ENCODE data around the gene IL21.
A peak's percentile ranks its signal among the peaks of the same experiment; 100 is the strongest.
"Not testable (repeated sequence)": the region's sequence is repeated elsewhere in the genome, so short reads cannot be mapped to it uniquely, and the experiment has no call there.

Gene IL21

DNA sequence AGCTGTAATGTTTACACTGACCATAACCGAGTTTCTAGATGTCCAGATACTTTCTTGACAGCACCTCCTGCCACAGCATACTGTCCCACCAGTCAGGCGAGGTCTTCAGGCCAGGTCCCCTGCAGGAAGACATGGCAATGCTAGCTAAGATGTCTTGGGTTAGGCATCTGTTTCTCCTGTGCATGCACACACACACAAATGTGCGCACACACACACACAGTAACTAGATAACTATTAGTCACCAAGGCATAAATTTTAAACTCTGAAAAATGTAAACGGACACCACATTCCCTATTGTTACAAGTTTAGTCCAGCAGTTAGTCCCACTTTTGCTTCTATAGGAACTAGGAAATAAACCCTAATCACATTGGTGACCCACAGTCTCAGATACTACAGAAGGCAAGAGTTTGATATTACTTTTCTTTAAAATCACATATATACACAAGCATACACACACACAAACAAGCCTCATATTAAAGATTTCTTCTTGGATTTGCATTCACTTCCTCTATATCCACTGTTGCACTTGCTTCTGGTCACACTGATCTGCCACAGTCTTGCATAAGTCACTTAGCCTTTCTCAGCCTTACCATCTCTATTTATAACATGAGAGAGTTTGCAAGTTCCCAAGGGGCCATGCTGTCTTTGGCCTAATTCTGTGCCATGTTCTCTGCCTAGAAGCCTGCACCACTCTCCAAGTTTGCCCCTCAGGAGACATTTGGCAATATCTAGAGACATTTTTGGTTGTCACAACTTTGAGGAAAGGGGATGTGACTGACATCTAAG, 32.2 kb downstream of the IL21 start:
- TF ChIP-seq, protein P1, sequence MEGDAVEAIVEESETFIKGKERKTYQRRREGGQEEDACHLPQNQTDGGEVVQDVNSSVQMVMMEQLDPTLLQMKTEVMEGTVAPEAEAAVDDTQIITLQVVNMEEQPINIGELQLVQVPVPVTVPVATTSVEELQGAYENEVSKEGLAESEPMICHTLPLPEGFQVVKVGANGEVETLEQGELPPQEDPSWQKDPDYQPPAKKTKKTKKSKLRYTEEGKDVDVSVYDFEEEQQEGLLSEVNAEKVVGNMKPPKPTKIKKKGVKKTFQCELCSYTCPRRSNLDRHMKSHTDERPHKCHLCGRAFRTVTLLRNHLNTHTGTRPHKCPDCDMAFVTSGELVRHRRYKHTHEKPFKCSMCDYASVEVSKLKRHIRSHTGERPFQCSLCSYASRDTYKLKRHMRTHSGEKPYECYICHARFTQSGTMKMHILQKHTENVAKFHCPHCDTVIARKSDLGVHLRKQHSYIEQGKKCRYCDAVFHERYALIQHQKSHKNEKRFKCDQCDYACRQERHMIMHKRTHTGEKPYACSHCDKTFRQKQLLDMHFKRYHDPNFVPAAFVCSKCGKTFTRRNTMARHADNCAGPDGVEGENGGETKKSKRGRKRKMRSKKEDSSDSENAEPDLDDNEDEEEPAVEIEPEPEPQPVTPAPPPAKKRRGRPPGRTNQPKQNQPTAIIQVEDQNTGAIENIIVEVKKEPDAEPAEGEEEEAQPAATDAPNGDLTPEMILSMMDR (conservative IDR thresholded peaks at IDR 0.05; ENCODE audit: control insufficient read depth, insufficient read depth, low read depth, low read length) = no peak
- DNase-seq (ENCODE audit: low read depth) = peak; percentile 79
- H3K4me3 ChIP-seq (ENCODE audit: control insufficient read depth, low read depth, low read length) = no peak overlapping the region

DNA sequence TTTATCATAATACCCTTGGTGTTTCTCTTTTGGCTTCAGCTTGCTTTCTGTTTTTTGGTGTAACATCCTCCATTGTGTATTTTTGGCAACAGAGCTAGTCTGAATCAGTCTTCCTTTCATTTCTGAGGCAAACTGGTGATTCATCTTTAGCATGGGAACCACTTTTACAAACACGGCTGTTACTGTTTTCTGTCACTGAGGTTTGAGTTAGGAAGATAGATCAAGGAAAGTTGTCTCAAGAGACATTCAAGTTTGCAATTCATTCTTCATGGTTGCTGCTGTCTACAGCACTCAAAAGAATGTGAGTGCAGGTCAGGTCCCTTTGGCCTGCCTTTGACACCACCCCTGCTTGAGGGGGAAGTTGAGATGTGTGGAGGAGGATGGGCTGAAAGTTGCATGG, 36.3 kb downstream of the IL21 start:
- TF ChIP-seq, protein P1 (conservative IDR thresholded peaks at IDR 0.05; ENCODE audit: control insufficient read depth, insufficient read depth, low read depth, low read length) = no peak
- no peak overlapping the region for H3K4me3 ChIP-seq (ENCODE audit: control insufficient read depth, low read depth, low read length)
- peak; percentile 94 for DNase-seq (ENCODE audit: low read depth)

DNA sequence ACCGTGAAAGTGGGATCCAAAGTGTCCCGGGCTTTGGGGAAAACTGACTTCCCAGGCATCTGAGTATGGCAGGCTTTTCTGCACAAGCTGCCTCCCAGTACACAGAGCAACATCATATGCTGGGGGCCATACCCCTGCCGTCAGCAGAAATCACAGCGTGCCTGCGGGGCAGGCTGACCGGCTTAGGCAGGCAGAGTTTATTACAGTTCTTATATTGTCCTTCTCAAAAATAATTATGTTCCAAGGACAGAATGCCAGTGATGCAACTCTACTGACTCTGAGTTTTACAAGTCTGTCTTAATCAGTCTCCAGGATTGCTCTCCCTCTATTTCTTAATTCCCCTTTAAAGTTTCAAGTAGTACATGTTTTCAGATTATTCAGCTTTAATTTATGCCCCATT, 37.0 kb downstream of the IL21 start:
- TF ChIP-seq, protein P1 (conservative IDR thresholded peaks at IDR 0.05; ENCODE audit: control insufficient read depth, insufficient read depth, low read depth, low read length) = no peak
- H3K4me3 ChIP-seq (ENCODE audit: control insufficient read depth, low read depth, low read length) = no peak overlapping the region
- peak; percentile 72 for DNase-seq (ENCODE audit: low read depth)

DNA sequence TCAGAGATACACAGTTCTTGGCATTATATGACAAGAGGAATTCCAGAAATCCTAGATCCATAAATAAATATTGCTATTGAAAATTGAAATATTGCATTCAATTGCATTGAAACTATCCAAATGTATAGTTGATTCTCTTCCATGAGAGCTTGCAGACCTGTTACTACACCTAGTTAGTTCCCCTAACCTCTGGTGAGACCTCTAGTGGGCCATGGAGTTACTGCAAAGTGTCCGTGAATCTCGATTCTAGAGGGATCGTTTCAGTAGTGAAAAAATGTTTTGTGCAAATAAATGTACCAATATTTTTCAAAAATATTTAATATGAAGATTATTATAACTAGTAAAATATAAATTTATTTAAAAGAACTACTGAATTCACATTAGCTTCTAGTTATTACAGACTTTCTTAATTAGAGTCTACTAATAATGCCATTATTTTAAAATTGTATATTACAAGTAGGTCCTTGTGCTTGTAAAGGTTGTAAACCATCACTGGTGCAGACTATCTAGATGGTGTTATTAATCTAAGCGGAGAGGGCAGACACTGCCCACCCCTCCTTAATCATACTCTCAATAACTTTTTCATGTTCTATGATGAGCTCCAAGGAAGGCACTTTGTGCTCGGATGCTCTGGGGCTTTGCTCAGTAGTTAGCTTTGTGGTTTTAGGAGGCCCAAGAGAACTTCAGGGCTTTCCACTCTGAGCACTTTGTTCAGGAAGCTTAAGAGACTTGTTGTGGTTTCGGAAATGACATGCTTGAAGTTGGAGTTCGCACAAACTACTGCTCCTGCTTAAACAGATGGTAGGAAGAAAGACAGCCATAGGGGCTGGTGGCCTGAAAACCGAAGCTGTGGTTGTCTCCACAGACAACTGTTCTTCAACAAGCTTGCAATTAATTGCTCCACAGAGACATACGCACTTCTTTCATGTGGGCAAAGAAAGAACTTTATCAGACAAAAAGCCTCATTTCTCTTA, 42.8 kb downstream of the IL21 start:
- TF ChIP-seq, protein P1 (conservative IDR thresholded peaks at IDR 0.05; ENCODE audit: control insufficient read depth, insufficient read depth, low read depth, low read length) = peak; percentile 84
- H3K4me3 ChIP-seq (ENCODE audit: control insufficient read depth, low read depth, low read length) = no peak overlapping the region

DNA sequence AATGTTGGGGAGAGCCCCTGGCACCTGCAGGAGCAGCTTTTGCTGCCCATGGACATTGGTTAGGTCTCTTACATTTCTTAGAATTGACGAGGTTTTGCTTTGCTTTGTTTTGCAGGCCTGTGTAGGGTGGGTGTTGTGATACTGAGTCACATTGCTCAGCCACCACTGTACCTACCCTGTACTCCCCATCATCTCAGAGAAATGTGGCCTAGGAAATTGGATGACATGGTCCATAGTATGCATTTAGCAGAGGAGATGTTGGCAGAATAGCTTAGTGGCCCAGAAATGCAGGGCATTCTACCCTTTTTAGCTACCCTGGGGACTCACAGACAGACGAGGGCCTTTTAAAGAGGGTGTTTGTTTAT, 43.7 kb downstream of the IL21 start:
- TF ChIP-seq, protein P1 (conservative IDR thresholded peaks at IDR 0.05; ENCODE audit: control insufficient read depth, insufficient read depth, low read depth, low read length) = no peak
- no peak for DNase-seq (ENCODE audit: low read depth)
- no peak overlapping the region for H3K4me3 ChIP-seq (ENCODE audit: control insufficient read depth, low read depth, low read length)

More for the DNA sequence above, 42.8 kb downstream of the IL21 start:
- peak; percentile 48 for DNase-seq (ENCODE audit: low read depth)

DNA sequence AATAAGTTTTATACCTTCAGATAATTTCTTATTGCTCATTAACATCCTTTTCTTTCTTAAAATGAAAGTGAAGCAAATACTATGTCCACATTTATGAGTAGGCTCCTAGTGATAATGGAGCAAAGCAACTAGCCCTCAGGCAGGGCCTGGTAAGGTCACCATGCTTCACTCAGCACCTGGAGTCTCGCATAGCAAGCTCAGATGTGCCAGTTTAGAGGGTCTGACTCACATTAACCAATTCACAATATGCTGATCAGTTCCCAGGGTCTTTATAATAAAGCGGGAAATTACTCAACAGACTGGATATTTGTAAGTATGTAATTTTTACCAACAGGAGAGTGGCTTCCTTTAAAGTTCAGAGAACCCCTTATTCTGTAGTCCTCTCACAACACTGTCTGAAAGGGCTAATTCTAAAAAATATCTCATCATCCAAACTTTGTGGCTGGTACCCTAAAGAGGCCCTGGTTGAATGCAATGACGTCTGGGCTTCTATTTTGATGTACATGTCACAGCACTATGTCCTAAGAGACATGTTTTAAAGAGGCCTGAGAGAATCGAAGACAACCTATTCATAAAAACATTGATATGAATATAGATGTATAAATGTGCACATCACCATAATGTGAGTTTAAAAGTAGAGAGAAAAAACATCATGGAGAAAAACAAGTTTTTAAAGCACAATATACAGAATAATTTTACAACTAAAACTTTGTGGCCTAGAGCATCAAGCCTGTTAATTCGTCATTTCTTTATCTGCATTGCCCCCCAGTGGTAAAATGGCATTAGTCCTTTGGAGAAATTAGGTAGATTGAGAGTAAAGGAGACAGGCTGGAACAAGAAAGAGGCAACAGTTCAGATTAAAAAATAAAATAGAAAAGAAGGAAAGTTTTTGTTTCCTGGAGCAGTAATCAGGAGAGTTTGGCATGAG, 44.3 kb downstream of the IL21 start:
- TF ChIP-seq, protein P1 (conservative IDR thresholded peaks at IDR 0.05; ENCODE audit: control insufficient read depth, insufficient read depth, low read depth, low read length) = peak; percentile 64
- peak; percentile 60 for DNase-seq (ENCODE audit: low read depth)
- H3K4me3 ChIP-seq (ENCODE audit: control insufficient read depth, low read depth, low read length) = no peak overlapping the region

DNA sequence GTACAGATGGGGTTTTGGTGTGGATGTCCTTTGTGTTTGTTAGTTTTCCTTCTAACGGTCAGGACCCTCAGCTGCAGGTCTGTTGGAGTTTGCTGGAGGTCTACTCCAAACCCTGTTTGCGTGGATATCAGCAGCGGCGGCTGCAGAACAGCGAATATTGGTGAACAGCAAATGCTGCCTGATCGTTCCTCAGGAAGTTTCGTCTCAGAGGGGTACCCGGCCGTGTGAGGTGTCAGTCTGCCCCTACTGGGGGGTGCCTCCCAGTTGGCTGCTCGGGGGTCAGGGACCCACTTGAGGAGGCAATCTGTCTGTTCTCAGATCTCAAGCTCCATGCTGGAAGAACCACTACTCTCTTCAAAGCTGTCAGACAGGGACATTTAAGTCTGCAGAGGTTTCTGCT, 46.5 kb downstream of the IL21 start:
- not testable (repeated sequence) for H3K4me3 ChIP-seq (ENCODE audit: control insufficient read depth, low read depth, low read length)

More for the DNA sequence above, 46.5 kb downstream of the IL21 start:
- DNase-seq (ENCODE audit: low read depth) = not testable (repeated sequence)

Data from fibroblast of mammary gland (primary cell).